ENCODE results near the gene PMCH. TPM values are rescaled to one million over a fixed set of nuclear protein-coding genes. Genes with fewer than 3 reads are reported as not detected.
"Not testable (repeated sequence)": the region's sequence is repeated elsewhere in the genome, so short reads cannot be mapped to it uniquely, and the experiment has no call there.

PMCH gene
- total RNA-seq, 6 experiments from 2014 or later, result not detected

DNA sequence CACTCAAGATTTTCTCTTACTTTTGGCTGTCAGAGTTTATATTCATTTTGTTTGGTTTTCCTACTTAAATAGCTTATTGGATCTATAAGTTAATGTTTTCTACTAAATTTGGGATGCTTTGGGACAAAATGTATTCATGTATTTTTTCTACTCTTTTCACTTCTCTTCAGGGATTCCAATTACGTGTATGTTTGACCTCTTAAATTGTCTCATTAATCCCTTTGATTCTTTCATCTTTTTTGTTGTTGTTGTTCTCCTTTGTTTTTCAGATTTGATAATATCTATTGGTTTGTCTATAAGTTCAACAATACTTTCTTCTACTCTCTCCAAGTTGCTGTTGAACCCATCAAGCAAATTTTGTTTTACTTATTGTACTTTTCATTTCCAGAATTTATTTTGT is 34.2 kb downstream of the PMCH start:
- H3K4me1 ChIP-seq, result no peaks in the 10 kb centered on the region
- H3K36me3 ChIP-seq, result no peaks in the 10 kb centered on the region
- H3K27me3 ChIP-seq, result no peaks in the 10 kb centered on the region
- ATAC-seq (no peak), DNase-seq (no peak)
- no peak overlapping the region for H3K27ac ChIP-seq
- intact Hi-C loops (cut with DNase I), result no loop called here
- WGBS (ENCODE audit: insufficient coverage, low coverage, low lambda C conversion rate, missing lambda C conversion rate), result 93% methylated on average over 1 of the region's 1 CpG
- TF ChIP-seq, protein P1, sequence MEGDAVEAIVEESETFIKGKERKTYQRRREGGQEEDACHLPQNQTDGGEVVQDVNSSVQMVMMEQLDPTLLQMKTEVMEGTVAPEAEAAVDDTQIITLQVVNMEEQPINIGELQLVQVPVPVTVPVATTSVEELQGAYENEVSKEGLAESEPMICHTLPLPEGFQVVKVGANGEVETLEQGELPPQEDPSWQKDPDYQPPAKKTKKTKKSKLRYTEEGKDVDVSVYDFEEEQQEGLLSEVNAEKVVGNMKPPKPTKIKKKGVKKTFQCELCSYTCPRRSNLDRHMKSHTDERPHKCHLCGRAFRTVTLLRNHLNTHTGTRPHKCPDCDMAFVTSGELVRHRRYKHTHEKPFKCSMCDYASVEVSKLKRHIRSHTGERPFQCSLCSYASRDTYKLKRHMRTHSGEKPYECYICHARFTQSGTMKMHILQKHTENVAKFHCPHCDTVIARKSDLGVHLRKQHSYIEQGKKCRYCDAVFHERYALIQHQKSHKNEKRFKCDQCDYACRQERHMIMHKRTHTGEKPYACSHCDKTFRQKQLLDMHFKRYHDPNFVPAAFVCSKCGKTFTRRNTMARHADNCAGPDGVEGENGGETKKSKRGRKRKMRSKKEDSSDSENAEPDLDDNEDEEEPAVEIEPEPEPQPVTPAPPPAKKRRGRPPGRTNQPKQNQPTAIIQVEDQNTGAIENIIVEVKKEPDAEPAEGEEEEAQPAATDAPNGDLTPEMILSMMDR (IDR thresholded peaks at IDR 0.05), result no peak
- no peaks in the 10 kb centered on the region for H3K9me3 ChIP-seq
- H3K4me3 ChIP-seq, result no peak overlapping the region

- WGBS (ENCODE audit: insufficient coverage, low coverage, low lambda C conversion rate, missing lambda C conversion rate), result 96% methylated on average over 3 of the region's 3 CpGs
- H3K4me3 ChIP-seq; DNase-seq; H3K36me3 ChIP-seq; ATAC-seq; H3K4me1 ChIP-seq; intact Hi-C loops (cut with DNase I); H3K27ac ChIP-seq; H3K27me3 ChIP-seq; H3K9me3 ChIP-seq: not testable (repeated sequence)
These were observed 42.4 kb downstream of the PMCH start for GRCh38 chr12:102155206-102155605.

DNA sequence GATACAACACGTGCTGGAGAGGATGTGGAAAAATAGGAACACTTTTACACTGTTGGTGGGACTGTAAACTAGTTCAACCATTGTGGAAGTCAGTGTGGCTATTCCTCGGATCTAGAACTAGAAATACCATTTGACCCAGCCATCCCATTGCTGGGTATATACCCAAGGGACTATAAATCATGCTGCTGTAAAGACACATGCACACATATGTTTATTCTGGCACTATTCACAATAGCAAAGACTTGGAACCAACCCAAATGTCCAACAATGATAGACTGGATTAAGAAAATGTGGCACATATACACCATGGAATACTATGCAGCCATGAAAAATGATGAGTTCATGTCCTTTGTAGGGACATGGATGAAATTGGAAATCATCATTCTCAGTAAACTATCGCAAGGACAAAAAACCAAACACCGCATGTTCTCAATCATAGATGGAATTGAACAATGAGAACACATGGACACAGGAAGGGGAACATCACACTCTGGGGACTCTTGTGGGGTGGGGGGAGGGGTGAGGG is 50.5 kb downstream of the PMCH start:
- H3K27ac ChIP-seq; ATAC-seq; DNase-seq; H3K4me1 ChIP-seq; intact Hi-C loops (cut with DNase I); H3K36me3 ChIP-seq; H3K9me3 ChIP-seq; H3K27me3 ChIP-seq; H3K4me3 ChIP-seq: not testable (repeated sequence)
- WGBS (ENCODE audit: insufficient coverage, low coverage, low lambda C conversion rate, missing lambda C conversion rate), result 93% methylated on average over 2 of the region's 4 CpGs

Small RNAs within 50 kb of the gene (small RNA-seq; reads per million reads assigned to genes)
- 0 reads per million in 2 experiments for gene RN7SL793P

Other genes starting within 250 kb of the PMCH start
- 10 to 100 TPM; 13.0 to 35.3 (median 22.6) TPM for gene WASHC3, start 135.8 kb downstream of the PMCH start, total RNA-seq
- gene NUP37, start 77.7 kb downstream of the PMCH start, total RNA-seq, result 1 to 10 TPM; 5.6 to 9.9 (median 7.0) TPM
- gene PARPBP, start 77.7 kb downstream of the PMCH start, total RNA-seq, result 1 to 10 TPM in 3 of 6 experiments, under 1 TPM in 3; 0.33 to 2.8 (median 0.91) TPM

Data from right lobe of liver (tissue), 6 donors.